Inflammatory macrophage treated with lipopolysaccharide for 1 hour (primary cell): ENCODE measurements around the gene ELOF1.
A peak's percentile ranks its signal among the peaks of the same experiment; 100 is the strongest.

ENCODE experiments used
- DNase-seq, 2 donors: peaks; one replicate each; pipeline ENCODE4 v3.0.0-alpha.2; 2020 to 2022

The ELOF1 gene

GRCh38 chr19:11534538-11534937 is 24.5 kb downstream of the ELOF1 start:
- DNase-seq, result peak; percentile 4 to 10

- peak; percentile 73 to 82 for DNase-seq
Observed at GRCh38 chr19:11530432-11530831, 28.6 kb downstream of the ELOF1 start.

- DNase-seq, result peak; percentile 98 to 99
Observed at GRCh38 chr19:11528551-11529341, 30.3 kb downstream of the ELOF1 start, which contains the start of gene ECSIT. ECSIT (minus strand) TSS chr19:11529134; CDS start chr19:11519170, 9,964 bp downstream.

DNA sequence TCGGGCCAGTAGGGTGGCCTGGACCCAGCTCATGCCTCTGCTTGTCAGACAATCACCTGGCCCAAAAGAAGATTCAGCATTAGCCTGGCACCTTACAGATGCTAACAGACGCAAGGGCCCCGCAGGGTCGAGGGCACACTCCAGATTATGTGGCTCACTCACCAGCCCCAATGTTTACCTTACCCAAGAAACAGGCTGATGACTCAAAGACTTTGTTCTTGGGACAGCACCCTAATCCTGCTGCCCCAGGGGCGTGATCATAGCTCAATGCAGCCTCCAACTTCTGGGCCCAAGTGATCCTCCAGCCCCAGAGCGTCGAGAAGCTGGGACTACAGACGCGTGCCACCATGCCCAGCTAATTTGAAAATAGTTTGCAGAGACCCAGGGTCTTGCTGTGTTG is 39.9 kb downstream of the ELOF1 start:
- DNase-seq, result no peak

DNA sequence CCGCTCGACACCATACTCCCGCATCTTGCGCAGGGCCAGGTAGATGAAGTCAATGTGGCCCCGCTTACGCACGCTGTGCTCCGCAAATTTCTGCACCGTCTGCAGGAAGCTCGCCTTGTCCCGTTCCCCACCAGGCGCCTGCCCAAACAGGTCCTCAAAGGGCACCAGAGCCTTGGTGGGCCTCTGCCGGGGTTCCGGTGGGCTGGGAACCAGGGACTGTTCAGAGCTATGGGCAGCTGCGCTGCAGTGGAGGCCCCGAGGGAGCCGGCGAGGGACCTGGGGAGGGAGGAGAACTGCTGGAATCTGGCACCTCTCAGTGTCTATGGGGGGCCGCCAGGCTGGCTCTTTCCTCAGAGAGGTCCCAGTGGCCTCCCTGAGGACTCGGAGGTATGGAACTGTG is 45.1 kb downstream of the ELOF1 start:
- DNase-seq, result no peak

DNA sequence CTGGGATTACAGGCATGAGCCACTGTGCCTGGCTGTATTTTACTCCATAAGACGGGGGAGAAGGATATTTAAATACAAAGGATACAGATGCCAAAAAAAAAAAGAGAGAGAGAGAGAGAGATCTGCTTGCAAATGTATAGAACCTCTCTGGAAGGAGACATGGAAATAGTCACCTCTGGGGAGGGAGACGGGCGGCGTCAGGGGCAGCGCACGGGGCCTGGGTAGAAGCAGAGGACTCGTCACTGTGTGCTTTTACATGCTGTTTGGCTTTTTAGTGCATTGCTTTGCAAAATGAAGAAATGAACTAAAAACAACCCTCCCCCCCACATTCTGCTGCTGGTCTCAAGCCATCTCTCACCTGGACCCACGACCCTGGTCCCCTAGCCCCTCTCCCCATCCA is 48.6 kb downstream of the ELOF1 start:
- no peak for DNase-seq

GRCh38 chr19:11507370-11508078 is 51.5 kb downstream of the ELOF1 start:
- no peak for DNase-seq

- no peak for DNase-seq
Observed at GRCh38 chr19:11506967-11507366, 52.1 kb downstream of the ELOF1 start.

DNA sequence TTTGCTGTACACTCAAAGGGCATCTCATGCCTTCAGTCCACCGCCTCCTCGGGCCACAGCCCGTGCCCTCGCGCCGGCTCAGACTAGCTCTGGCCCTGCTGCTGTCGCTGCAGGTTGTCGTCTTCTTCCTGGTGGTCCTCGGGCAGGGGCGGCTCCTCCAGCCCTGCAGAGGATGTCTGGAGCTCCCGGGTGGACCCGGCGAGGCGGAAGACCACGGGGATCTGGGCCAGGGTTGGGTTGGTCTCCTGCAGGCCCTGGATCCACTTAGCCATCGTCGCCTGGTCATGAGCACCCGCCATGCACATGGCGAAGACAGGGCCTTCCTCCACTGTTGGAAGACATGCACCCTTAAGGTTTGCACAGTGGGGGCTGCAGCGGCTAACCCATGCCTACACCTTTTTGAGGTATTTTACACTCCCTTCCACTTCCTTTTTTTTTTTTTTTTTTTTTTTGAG is 52.9 kb downstream of the ELOF1 start:
- no peak for DNase-seq

DNA sequence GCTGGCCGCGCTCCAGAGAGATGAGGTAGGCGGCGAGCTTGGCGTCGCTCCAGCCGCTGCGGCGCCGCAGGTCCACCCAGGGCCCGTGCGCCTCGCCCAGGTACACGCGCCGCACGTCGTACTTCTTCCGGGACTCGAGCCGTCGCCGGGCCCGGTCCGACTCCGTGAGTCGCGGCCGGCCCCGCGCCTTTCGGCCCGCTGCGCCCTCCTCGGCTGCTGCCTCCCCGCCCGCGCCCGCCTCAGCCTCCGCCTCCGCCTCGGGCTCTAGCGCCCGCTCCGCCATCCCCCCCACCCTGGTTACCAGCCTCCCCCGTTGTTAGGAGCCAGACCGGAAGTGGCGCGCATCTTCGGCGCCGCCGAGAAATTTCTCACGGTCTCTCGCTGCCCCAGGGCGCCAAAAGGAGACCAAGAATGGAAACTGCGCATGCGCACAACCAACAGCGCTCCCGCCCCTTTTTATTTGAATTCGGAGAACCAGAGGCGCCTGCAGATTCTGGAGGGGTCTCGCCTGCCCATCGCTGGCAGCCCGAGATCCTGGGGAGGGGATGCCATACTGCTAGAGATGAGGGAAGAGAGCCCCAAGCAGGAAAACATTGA is 53.4 kb downstream of the ELOF1 start, which contains the start of gene ZNF653:
ZNF653 (minus strand) TSS at position 336 of the 597 bp plus-strand sequence; CDS start at position 283, 53 bp downstream.
- peak; percentile 90 to 99 for DNase-seq

GRCh38 chr19:11505032-11505503 is 54.0 kb downstream of the ELOF1 start:
- peak; percentile 87 to 94 for DNase-seq

- DNase-seq, result no peak
Observed at GRCh38 chr19:11504502-11505031, 54.5 kb downstream of the ELOF1 start.
